Glomerular visceral epithelial cell (primary cell): ENCODE data around the gene FTO.

Source experiments
- DNase-seq: peaks from one replicate; pipeline ENCODE4 v3.0.0-alpha.2; 2016; ENCODE audit errors: extremely low spot score

Gene FTO

DNA sequence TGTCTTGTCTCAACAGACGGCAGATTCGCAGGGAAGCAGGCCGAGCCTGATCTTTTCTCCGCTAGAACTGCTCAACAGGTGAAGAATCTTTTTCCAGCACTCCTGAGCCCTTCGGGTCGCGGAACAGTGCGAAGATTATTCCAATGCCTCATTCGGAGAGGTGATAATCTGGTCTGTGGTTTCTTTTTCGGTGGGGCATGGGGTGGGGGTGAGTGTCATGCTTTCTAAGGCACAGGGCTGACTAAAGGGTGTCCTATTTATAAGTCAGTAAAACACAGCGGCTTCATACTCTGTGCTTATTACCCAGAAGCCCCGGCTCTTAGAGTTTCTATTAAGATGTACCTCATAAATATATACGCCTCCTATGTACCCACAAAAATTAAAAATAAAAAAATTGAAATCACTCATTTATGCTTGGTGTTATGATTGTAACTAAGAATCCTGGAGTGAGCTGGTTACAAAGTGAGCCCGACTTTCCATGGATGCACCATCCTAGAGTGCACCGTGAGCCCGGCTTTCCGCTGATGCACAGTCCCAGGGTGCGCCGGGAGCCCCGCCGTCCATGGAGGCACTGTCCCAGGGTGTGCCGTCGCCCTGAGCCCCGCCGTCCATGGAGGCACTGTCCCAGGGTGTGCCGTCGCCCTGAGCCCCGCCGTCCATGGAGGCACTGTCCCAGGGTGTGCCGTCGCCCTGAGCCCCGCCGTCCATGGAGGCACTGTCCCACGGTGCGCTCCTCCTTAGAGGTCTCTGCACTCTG, 417.8 kb downstream of the FTO start:
- DNase-seq = no peak

DNA sequence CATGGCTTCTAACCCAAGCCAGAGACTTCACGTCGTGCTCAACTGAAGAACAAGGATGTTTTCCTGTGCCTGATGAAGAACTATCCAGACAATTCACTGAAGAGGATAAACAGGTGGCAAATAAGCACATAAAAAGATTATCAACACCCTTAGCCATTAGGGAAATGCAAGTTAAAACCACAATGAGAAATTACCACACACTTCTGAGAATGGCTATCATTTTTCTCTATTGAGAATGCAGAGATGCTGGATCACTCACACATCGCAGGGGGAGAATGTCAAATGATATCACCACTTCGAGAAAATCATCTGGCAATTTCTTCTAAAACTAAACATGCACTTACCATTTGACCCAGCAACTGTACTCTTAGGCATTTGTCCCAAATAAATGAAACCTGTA, 419.8 kb downstream of the FTO start:
- DNase-seq = no peak

DNA sequence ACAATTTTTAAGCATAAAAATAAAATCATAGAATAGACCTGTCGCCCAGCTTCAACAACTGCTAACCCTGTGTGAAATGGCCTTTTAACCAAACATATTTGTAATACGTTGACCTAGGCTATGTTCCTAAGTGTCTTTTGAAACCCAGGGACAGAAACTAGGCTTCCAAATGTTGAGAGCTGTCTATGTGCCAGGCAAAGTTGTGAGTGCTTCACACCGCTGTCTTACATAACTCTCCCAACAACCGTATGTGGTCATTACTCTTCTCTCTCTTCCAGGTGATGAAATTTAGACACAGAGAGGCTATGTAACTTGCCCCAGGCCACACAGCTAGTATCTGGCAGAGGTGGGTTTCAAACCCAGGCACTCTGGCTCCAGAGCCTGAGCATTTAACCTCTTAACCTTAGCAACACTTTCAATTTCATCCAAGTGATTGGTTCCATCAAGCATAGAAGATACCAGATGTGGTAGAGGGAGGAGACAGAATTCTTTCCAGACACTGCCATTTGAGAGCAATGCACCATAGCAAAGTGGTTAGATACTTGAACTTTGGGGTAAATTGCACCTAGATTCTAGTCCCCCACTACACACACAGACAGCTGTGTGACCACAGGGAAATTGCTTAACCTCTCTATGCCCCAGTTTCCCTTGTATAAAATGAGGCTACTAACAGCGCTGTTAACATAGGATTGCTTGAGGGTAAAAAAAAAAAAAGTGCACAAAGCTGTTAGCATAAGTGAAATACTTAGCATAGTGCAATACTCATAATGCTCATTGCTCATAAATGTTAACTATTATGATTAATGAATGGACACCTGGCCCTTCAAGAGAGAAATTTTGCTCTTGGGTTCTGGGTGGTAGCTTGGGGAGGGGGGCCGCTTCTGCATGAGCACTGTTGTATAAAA, 422.0 kb downstream of the FTO start:
- DNase-seq = no peak

DNA sequence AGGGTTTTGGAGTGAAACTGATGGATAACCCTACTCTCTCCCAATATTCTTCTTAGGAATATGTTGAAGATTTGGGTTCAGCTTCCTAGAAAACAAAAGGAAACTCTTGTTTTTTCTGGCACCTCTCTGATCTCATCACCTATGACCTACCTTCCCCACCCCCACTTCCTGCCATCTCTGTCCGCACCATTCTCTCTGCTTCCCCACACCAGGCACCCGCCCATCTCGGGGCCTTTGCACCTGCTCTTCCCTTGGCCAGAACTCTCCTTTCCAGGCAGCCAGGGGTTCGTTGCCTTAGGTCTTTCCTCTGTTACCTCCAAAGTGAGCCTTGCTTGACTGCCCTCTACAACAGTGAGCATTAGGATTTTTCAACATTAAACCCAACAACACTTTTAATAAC, 423.0 kb downstream of the FTO start:
- no peak for DNase-seq

DNA sequence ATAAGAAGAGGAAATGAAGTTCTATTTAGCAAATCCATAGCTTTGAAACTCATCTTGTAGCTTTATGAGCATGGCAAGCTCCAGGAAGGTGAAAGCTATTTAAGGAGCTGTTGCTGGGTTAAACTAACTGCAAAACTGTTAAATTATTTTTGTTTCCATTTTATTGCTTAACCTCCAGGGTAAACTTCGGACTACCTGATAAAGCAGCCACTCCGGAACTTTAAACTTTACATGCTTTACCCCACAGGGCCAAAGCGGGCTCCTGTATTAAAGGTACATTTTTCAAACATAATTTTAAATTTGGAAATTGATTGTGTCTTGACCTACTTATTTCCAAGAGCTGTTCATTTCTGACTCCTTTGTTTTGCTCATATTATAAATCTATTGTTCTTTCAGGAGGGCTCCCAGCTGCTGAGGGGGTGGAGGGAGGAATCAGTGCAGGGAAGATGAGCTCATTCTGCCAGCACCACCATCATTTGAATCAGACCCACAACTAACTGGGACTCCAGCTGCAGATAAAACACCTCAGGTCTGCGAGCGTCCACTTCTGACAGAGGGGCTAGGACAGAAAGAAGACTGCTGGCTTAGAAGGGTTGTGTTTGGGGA, 424.8 kb downstream of the FTO start:
- no peak for DNase-seq

DNA sequence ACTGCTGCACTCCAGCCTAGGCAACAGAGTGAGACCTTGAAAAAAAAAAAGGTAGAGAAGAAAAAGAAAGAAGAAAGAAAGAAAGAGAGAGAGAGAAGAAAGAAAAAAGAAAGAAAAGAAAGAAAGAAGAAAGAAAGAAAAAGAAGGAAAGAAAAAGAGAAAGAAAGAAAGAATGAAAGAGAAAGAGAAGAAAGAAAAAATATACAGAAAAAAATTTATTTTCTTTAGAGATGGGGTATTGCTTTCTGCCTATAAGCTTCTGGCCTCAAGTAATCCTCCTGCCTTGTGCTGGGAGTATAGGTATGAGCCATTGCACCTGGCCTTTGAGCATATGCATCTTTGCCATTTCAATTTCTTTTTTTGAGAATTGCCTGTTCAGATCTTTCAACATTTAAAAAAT, 425.9 kb downstream of the FTO start:
- no peak for DNase-seq

DNA sequence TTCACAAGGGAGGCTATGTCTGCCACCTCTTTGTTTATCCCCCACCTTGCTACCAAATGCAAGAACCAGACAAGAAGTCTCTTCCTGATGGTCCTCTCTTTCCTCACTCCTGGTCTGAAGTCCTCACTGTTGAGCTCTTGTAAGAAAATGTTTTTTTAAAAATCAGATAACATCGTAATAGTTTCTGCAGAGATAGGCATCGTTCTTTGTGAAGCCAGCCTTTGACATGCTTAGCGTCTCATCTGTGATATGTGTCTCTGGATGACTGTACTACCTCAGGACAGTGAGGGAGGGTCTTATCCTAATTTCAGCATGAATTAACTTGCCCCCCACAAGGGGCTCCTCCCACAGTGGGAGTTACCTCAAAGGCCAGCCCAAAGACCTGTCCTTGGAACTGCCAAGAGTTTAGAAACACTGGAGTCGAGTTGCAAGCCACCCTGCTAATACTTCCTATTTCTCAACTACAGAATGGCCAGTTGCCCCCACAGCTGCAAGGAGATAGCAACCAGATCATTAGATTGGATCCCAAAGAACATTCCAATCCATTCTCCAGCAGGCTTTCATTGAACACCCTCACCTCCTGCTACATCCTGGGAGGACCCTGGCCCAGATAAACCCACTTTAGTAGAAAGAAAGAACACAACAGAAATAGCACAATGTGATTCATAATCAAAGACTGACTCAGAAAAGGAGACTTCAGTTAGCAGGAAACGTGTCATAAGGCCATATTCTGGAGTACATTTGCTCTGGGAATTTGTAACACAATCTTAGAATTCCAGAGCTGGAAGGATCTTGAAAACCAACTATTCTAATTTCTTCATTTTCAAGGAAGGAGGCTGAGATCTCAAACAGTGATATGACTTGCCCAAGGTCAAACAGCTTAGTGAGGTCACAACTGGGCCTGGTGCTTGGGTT, 431.7 kb downstream of the FTO start:
- DNase-seq = no peak

DNA sequence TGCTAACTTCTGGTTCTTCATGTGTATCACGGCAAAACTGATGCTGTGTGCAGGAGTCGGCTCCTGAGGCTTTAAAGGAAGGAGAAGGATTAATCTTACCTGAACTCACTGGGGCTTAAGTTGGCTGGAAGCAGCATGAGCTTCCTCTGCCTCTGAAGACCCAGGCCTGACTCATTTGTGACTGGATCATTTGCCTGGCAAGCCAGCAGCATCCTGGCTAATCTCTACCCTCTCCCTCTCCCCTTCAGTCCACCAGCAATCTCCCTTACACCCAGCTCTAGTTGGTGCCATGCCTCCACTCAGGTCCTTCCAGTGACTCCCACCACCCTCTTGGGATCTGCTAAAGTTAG, 432.3 kb downstream of the FTO start:
- DNase-seq = peak; percentile 1

DNA sequence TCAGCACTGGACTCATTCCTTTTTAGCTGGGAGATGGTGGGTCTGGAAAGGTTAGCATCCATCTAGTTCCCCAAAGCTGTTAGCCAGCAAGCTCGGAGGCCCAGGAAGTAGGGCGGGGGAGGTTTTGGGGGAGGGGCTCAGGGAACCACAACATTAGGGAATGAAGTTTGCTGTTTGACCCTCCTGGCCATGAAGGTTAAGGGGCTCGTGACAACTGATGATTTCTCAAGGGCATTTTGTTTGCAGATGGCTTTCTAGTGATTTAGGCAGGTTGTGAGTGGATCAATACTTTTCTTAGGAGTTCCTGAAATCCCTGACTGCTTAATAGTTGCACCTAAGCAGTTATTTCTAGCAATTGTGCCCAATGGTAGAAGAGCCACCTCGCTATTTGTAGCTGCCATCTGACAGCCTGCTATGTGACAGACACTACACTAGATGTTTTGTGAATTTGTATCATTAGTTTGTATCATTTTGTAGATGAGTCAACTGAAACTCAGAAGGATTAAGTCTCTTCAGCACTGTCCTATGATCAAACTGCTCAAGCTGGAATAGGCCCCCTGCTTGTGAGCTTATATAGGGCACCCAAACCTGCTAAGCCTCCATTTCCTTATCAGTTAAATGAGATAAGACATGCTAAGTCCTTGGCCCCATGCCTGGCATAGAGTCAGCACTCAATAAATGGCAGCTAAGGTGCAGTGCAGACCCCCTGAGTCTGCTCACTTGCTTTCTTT, 436.3 kb downstream of the FTO start:
- no peak for DNase-seq

DNA sequence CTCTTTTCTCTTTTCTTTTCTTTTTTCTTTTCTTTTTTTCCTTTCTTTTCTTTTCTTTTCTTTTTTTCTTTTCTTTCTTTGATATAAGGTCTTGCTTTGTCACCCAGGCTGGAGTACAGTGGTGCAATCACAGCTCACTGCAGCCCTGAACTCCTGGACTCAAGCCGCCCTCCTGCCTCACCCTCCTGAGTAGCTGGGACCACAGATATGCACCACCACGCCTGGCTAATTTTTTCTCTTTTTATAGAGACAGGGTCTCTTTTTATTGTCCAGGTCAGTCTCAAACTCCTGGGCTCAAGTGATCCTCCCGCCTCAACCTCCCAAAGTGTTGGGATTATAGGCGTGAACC, 436.8 kb downstream of the FTO start:
- DNase-seq = no peak

DNA sequence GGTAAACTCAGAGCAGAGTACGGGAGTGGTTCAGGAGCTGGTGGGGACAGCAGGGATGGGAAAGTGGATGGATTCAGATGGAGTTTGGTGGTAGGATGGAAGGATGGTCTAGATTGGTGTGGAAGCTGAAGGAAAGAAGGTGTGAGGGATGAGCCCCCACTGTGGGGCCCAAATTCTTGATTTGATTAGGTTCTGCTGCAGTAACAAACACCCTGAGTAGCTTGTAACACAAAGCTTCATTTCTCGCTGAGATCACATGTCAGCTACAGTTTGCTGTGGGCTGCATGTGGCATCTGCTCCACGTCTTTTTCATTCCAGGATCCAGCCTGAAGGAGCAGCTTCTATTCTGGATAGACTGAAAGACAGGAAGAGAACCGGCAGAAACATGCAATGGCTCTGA, 438.8 kb downstream of the FTO start:
- no peak for DNase-seq

DNA sequence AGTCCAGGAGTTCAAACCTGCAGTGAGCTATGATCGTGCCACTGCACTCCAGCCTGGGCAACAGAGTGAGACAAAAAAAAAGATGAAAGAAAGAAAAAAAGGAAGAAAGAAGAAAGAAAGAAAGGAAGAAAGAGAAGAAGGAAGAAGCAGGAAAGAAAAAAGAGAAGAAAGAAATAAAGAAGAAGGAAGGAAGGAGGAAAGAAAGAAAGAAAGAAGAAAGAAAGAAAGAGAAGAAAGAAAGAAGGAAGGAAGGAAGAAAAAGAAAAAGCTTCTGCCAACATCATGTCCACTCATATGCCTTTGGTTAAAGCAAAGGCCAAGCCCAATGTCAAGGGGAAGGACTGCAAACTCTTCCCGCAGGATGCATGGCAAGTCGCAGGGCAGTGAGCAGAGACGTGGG, 439.5 kb downstream of the FTO start:
- no peak for DNase-seq

DNA sequence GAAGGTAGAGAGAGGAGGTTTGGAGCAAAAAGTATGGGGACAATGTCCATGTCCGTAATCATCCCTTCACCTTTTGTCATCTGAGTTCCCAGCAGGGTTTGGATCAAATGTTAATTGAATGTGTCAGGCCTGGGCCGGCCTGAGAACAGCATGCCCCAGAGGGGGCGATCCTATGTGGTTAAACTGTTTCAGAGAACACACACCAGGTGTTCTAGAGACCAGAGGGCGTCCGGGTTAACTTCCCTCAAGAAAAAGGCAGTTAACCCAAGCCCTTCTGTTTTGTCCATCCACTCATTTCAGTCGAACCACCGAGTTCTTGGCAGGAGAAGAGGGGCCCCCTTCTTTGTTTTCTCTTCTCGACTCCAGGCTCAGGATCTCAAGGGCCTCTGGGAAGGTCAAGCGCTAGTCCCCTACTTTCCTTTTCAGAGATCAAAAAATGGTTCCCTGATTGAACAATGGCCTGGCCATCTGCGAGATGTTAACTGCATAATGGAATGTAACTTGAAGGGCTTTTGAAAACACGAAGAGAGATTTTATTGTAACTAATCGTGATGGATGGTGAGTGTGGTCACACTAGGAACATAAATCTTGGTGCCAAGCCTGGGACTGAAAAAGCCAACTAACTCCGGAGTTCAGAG, 440.1 kb downstream of the FTO start:
- no peak for DNase-seq

DNA sequence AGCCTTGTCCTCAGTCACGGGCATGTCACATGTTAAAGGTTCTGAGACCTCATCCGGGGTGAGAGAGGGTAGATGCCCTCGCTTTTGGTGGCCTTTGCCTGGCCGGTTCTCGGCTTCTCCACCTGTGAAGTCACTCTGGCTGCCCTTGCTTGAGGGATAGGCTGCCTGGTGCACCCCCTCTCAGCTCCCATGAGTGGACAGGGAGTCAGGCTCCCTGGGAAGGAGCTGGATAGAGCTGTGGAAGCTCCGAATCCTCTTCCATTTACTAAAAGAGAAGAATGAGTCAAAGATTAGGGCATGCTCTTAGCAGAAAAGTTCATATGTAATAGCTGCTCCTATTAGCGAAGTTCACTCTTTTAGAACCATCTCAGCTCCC, 440.6 kb downstream of the FTO start:
- DNase-seq = no peak

DNA sequence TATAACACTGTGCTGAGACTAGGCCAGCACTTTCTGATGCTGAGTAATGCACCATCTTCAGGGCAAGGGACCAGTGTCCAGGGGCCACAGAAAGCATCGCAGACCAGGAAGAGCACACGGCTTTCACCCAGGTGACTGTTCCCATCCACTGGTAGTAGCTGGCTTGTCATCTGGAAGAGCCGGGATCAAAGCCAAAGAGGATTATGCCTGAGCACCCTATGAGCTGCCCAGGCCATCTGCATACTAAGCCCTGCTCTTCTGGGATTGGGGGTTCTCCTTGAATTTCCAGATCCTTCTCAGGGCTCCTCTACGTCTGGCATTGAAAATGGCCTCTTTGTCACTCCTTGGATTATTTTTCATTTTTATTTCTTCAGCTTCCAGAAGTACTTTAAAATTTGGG, 441.9 kb downstream of the FTO start:
- DNase-seq = no peak

DNA sequence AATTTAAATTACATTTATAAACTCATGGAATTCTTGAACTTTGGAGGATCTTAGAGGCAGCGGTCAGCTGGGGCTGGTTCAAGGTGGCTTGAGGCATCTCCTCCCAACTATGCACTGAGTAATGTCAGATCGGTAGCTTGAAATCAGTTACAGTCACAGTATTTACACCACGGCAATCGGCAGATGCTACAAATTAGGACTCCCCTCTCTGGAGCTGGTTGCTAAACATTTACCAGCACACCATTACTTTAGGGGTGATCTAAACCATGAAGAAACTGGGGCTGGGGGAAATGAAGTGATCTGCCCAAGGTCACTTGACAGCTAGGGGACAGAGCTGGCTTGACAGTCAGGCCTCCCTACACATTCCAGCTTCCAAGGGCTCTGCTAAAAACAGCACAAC, 445.0 kb downstream of the FTO start:
- no peak for DNase-seq

DNA sequence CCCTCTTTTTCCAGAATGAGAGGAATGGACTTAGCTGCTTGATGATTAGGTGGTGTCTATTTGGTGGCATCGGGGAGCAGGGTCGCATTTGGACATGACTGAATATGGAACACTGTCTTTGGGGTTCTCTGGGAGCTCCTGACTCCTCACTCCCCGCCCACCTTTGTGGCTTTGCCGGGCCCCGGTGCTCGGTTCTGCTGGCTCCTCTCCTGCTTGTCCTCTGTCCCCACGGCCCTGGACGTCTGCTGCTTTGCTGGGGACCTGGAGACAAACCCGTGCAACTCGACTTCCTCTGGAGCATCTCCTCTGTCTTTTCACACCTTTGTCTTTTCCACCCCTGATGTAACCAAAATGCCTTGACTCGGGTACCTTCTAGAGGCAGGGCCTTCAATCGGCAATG, 446.9 kb downstream of the FTO start:
- no peak for DNase-seq

DNA sequence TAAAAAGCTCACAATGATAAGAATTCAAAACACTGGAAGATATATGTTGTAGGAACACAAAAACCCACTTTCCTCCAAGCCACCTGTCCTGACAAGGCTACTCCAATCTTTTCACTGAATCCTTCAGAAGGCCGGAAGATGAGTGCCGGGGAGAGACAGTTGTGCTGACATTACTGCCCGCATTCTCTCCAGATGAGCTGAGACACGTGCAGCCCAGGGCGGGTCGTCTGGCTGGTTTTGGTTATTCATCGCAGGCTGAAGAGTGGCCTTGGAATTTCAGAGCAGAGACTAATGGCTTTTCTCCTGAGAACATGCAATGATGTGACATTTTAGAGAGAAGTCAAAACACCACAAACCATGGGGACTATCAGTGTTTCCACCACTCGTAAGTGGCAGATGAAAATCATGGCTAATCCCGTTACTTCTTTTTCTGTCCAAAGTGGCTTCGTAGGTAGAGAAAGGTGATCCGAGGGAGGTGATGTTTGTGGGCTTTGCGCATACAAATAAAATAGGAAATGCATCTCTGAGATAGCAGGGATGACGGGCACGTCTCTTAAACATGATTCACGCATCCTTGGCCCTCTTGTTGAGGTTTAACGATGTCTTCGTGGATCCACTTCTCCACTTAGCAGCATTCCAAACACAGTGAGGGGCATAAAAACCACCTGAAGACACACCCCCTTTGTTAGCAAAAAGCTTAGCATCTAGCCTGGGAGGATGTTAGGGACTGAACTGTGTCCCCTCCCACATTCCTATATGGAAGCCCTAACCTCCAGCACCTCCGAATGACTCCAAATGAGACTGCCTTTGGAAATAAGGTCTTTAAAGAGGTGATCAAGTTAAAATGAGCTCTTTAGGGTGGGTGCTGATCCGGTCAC, 448.6 kb downstream of the FTO start:
- DNase-seq = no peak

DNA sequence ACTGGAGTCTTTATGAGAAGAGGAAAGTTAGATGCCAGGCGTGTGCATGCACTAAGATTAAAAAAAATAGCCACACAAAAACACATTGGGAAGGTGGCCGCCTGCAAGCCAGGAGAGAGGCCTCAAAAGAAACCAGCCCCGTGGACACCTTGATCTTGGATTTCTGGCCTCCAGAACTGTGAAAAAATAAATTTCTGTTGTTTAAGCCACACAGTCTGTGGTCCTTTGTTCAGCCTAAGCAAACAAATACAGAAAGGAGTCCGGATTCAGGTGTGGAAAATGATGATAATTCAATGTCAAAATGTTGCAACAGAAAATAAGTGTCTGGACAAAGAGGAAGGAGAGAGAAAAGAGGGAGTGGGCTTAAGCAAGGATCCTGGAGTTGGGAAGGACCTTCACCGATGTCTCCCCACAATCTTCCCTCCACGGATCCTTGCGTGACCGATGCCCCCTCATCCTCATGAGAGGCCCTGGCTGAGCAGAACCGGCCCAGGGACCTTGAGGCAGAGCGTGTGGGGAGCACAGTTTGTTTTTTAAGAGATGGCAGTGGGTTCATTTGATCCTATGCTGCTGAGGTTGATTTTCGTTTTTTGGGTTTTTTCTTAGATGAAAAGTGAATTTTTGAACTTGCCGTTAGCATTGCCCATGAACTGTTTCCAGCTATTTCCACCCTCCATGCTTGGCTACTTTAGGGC, 449.4 kb downstream of the FTO start:
- no peak for DNase-seq
